Measurements from ENCODE around the gene LRRC15.

The LRRC15 gene

DNA sequence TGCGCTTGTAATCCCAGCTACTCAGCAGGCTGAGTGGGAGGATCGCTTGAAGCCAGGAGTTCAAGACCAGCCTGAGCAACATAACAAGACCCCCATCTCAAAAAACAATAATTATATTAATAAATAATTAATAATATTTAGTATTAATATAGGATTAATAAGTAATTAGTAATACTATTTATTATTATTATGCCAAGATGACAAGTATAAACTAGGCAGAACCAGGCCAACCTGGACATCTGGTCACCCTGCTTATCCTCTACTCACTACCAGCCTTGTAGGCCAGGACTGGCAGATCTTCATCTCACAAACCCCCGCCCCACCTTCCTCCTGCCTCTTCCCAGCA is 18.8 kb downstream of the LRRC15 start:
- Mint-ChIP-seq H3K4me3 (no peak overlapping the region), H3K27me3 (peaks cover 6% of the 10 kb centered on the region), H3K9me3 (no peaks in the 10 kb centered on the region), H3K4me1 (no peaks in the 10 kb centered on the region), H3K36me3 (ENCODE audit: insufficient read depth) (no peaks in the 10 kb centered on the region), H3K27ac (ENCODE audit: low read depth) (no peak overlapping the region)
- ATAC-seq (replicated peaks; ENCODE audit: extremely low read depth, poor library complexity, severe bottlenecking) (no peak), DNase-seq (ENCODE audit: low spot score in 2 of 2) (no peak)

GRCh38 chr3:194348354-194348753 is 21.2 kb downstream of the LRRC15 start:
- DNase-seq (ENCODE audit: low spot score in 2 of 2) (no peak), ATAC-seq (replicated peaks; ENCODE audit: extremely low read depth, poor library complexity, severe bottlenecking) (no peak)
- Mint-ChIP-seq H3K4me3 (no peak overlapping the region), H3K9me3 (no peaks in the 10 kb centered on the region), H3K4me1 (no peaks in the 10 kb centered on the region), H3K27ac (ENCODE audit: low read depth) (no peak overlapping the region), H3K36me3 (ENCODE audit: insufficient read depth) (no peaks in the 10 kb centered on the region), H3K27me3 (peaks cover 11% of the 10 kb centered on the region)

DNA sequence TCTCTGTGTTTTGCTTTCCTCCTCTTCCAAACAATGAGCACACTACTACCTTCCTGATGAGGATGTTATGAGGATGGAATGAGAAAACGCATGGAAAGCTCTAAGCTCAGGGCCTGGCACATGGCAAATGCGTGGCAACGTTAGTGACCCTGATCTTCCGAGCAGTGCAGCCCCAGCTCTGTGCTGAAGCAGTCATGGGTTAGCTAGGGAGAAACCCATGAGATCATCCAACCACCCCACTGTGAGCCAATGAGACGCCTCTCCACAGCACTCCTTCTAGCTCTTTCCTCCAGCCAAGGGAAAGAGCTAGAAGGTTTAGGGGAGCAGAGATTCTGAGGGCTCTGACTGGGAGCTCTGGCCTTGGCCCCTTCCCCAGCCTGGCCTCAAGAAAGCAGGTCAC is 22.9 kb downstream of the LRRC15 start:
- Mint-ChIP-seq H3K36me3 (ENCODE audit: insufficient read depth) (no peaks in the 10 kb centered on the region), H3K4me3 (no peak overlapping the region), H3K27me3 (peaks cover 25% of the 10 kb centered on the region), H3K4me1 (no peaks in the 10 kb centered on the region), H3K9me3 (no peaks in the 10 kb centered on the region), H3K27ac (ENCODE audit: low read depth) (no peak overlapping the region)
- ATAC-seq (replicated peaks; ENCODE audit: extremely low read depth, poor library complexity, severe bottlenecking): no peak
- no peak for DNase-seq (ENCODE audit: low spot score in 2 of 2)

GRCh38 chr3:194346035-194346434 is 23.5 kb downstream of the LRRC15 start:
- H3K9me3 Mint-ChIP-seq: no peaks in the 10 kb centered on the region
- ATAC-seq (replicated peaks; ENCODE audit: extremely low read depth, poor library complexity, severe bottlenecking): no peak
- H3K4me3 Mint-ChIP-seq: no peak overlapping the region
- no peaks in the 10 kb centered on the region for H3K36me3 Mint-ChIP-seq (ENCODE audit: insufficient read depth)
- no peaks in the 10 kb centered on the region for H3K4me1 Mint-ChIP-seq
- peaks cover 31% of the 10 kb centered on the region for H3K27me3 Mint-ChIP-seq
- no peak for DNase-seq (ENCODE audit: low spot score in 2 of 2)
- no peak overlapping the region for H3K27ac Mint-ChIP-seq (ENCODE audit: low read depth)

- H3K27ac Mint-ChIP-seq (ENCODE audit: low read depth): no peak overlapping the region
- no peak overlapping the region for H3K4me3 Mint-ChIP-seq
- no peaks in the 10 kb centered on the region for H3K9me3 Mint-ChIP-seq
- no peak for ATAC-seq (replicated peaks; ENCODE audit: extremely low read depth, poor library complexity, severe bottlenecking)
- H3K4me1 Mint-ChIP-seq: no peaks in the 10 kb centered on the region
- peak; percentile 39 to 60 for DNase-seq (ENCODE audit: low spot score in 2 of 2)
- H3K36me3 Mint-ChIP-seq (ENCODE audit: insufficient read depth): no peaks in the 10 kb centered on the region
- H3K27me3 Mint-ChIP-seq: peaks cover 47% of the 10 kb centered on the region
Observed at GRCh38 chr3:194344012-194344411, 25.5 kb downstream of the LRRC15 start.

DNA sequence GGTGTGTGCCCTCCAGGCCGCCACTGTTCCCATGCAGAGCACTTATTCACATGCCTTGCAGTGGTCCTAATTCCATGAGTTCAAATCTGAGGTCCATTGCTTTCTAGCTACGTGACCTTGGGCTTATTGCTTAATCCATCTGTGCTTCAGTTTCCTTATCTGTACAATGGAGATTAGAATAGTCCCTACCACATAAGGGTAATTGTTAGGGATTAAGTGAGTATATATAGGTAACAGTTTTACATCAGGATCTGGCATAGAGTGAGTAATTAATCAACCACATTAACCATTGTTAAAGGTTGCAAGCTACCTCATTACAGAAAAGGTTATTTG is 26.0 kb downstream of the LRRC15 start:
- H3K4me1 Mint-ChIP-seq: no peaks in the 10 kb centered on the region
- H3K27ac Mint-ChIP-seq (ENCODE audit: low read depth): no peak overlapping the region
- no peak overlapping the region for H3K4me3 Mint-ChIP-seq
- no peaks in the 10 kb centered on the region for H3K9me3 Mint-ChIP-seq
- peaks cover 52% of the 10 kb centered on the region for H3K27me3 Mint-ChIP-seq
- H3K36me3 Mint-ChIP-seq (ENCODE audit: insufficient read depth): no peaks in the 10 kb centered on the region
- no peak for ATAC-seq (replicated peaks; ENCODE audit: extremely low read depth, poor library complexity, severe bottlenecking)
- DNase-seq (ENCODE audit: low spot score in 2 of 2): no peak

DNA sequence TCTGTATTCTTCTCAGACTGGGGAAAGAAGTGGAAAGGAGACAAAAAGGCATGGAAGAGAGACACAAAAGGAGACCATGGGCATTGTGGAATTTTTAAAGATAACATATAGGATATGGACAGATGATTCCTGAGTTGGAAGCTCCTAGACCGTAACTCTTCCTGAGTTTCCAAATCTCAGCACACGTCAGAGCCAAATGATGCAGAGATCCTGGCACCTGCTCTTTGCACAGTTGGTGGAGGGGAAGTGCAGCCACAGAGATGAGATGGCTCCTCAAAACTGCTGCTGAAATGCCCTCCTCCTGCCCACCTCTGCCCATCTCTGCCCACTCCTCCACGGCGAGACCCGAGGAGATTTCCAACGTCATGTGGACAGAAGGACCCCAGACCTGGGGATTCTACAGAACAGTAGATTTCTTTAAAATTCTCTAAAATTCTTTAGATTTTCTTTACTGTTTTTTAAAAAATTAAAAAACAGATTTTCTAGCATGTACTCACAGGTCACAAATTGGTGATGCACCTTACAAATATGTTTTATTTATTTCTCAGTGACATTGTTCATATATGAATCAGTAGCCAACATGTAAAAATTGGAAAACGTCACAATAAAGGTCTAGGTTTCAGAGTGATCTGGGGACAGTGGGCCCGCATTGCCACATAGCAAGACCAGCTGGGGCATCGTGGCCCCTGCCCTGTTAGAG is 26.5 kb downstream of the LRRC15 start:
- no peak overlapping the region for H3K27ac Mint-ChIP-seq (ENCODE audit: low read depth)
- H3K4me3 Mint-ChIP-seq: no peak overlapping the region

GRCh38 chr3:194340757-194341400 is 28.7 kb downstream of the LRRC15 start:
- Mint-ChIP-seq H3K9me3 (no peaks in the 10 kb centered on the region), H3K27me3 (peaks cover 70% of the 10 kb centered on the region), H3K4me1 (no peaks in the 10 kb centered on the region), H3K27ac (ENCODE audit: low read depth) (no peak overlapping the region), H3K4me3 (no peak overlapping the region), H3K36me3 (ENCODE audit: insufficient read depth) (no peaks in the 10 kb centered on the region)
- DNase-seq (ENCODE audit: low spot score in 2 of 2) (no peak), ATAC-seq (replicated peaks; ENCODE audit: extremely low read depth, poor library complexity, severe bottlenecking) (no peak)

More for the DNA sequence above, 26.5 kb downstream of the LRRC15 start:
- Mint-ChIP-seq H3K27me3 (peaks cover 56% of the 10 kb centered on the region), H3K9me3 (no peaks in the 10 kb centered on the region), H3K36me3 (ENCODE audit: insufficient read depth) (no peaks in the 10 kb centered on the region), H3K4me1 (no peaks in the 10 kb centered on the region)
- DNase-seq (ENCODE audit: low spot score in 2 of 2) (no peak), ATAC-seq (replicated peaks; ENCODE audit: extremely low read depth, poor library complexity, severe bottlenecking) (no peak)

GRCh38 chr3:194339840-194340239 is 29.7 kb downstream of the LRRC15 start:
- H3K4me3 Mint-ChIP-seq: no peak overlapping the region
- H3K27me3 Mint-ChIP-seq: peaks cover 71% of the 10 kb centered on the region
- H3K36me3 Mint-ChIP-seq (ENCODE audit: insufficient read depth): no peaks in the 10 kb centered on the region
- ATAC-seq (replicated peaks; ENCODE audit: extremely low read depth, poor library complexity, severe bottlenecking) (no peak), DNase-seq (ENCODE audit: low spot score in 2 of 2) (no peak)
- no peaks in the 10 kb centered on the region for H3K9me3 Mint-ChIP-seq
- H3K27ac Mint-ChIP-seq (ENCODE audit: low read depth): no peak overlapping the region
- H3K4me1 Mint-ChIP-seq: no peaks in the 10 kb centered on the region

DNA sequence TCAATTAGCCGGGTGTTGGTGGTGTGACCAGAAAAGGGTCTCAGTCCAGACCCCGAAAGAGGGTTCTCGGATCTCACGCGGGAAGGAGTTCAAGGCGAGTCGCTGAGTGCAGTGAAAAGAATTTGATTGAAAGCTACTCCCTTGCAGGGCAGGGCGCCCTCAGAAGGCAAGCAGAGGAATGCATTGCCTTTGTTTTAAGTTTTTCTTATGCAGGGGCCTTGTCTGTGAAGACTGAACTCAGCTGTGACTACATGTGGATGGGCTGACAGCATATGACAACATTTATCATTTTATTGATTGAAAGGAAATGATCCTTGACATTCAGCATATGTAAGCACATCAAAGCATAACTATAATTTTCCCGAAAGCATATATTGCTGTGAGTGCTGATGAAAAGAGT is 30.2 kb downstream of the LRRC15 start:
- H3K4me1 Mint-ChIP-seq: no peaks in the 10 kb centered on the region
- H3K9me3 Mint-ChIP-seq: no peaks in the 10 kb centered on the region

DNA sequence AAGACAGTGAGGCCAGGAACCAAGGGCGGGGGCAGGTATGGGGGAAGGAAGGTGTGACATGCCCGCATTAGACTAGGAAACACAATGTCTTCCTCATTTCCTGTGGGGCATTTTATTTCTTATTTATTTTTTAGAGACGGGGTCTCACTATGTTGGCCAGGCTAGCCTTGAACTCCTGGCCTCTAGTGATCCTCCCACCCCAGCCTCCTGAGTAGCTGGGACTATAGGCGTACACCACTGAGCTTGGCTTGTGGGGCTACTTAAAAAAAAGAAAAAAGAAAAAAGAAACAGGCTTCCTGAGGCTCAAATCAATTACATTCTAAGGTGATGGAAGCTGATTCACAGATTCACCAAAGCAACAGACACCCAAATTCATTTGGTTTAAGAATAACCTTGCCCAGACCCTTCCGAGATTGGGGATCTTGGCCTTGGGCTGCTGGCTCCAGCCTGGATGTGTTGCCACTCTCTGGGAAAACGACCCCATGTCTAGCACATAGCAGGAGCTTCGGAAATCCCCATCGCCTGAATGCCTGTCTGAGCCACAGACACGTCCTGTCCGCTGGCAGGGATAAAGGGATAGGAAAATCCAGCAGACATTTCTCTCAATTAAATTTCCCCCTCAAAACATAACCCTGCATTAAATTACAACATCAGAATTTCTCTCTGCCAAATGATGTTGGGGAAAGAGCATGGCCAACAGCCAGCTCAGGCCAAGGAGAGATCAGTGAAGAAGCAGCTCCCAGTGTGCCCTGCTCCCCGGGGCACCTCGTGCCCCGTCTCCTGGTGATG is 31.4 kb downstream of the LRRC15 start:
- no peak for DNase-seq (ENCODE audit: low spot score in 2 of 2)
- peaks cover 73% of the 10 kb centered on the region for H3K27me3 Mint-ChIP-seq
- no peak overlapping the region for H3K4me3 Mint-ChIP-seq
- no peaks in the 10 kb centered on the region for H3K4me1 Mint-ChIP-seq
- no peaks in the 10 kb centered on the region for H3K9me3 Mint-ChIP-seq
- no peak for ATAC-seq (replicated peaks; ENCODE audit: extremely low read depth, poor library complexity, severe bottlenecking)
- peaks cover 1% of the 10 kb centered on the region for H3K36me3 Mint-ChIP-seq (ENCODE audit: insufficient read depth)
- no peak overlapping the region for H3K27ac Mint-ChIP-seq (ENCODE audit: low read depth)

More for the DNA sequence above, 30.2 kb downstream of the LRRC15 start:
- Mint-ChIP-seq H3K27ac (ENCODE audit: low read depth) (no peak overlapping the region), H3K36me3 (ENCODE audit: insufficient read depth) (no peaks in the 10 kb centered on the region), H3K4me3 (no peak overlapping the region), H3K27me3 (peaks cover 71% of the 10 kb centered on the region)
- DNase-seq (ENCODE audit: low spot score in 2 of 2): no peak
- no peak for ATAC-seq (replicated peaks; ENCODE audit: extremely low read depth, poor library complexity, severe bottlenecking)

GRCh38 chr3:194336601-194337355 is 32.8 kb downstream of the LRRC15 start:
- ATAC-seq (replicated peaks; ENCODE audit: extremely low read depth, poor library complexity, severe bottlenecking) (no peak), DNase-seq (ENCODE audit: low spot score in 2 of 2) (no peak)
- H3K27ac Mint-ChIP-seq (ENCODE audit: low read depth): no peak overlapping the region
- no peaks in the 10 kb centered on the region for H3K4me1 Mint-ChIP-seq
- H3K4me3 Mint-ChIP-seq: no peak overlapping the region
- peaks cover 2% of the 10 kb centered on the region for H3K36me3 Mint-ChIP-seq (ENCODE audit: insufficient read depth)
- peaks cover 74% of the 10 kb centered on the region for H3K27me3 Mint-ChIP-seq
- no peaks in the 10 kb centered on the region for H3K9me3 Mint-ChIP-seq

Data from central memory CD8-positive, alpha-beta T cell (primary cell).